HG02981 (cell line): Measurements from ENCODE around the gene DTWD1.
"Not testable (repeated sequence)": the region's sequence is repeated elsewhere in the genome, so short reads cannot be mapped to it uniquely, and the experiment has no call there.

ENCODE experiments used
- ATAC-seq: cut with Tn5 transposase; IDR thresholded peaks from one replicate; pipeline ENCODE4 v1.9.1; 2021; ENCODE audit warnings: mild to moderate bottlenecking, moderate library complexity; ENCODE audit not compliant: unreplicated experiment

Gene DTWD1

GRCh38 chr15:49645941-49646340 lies 25.1 kb downstream of the DTWD1 start:
- ATAC-seq = no peak

- no peak for ATAC-seq
Measured at GRCh38 chr15:49646891-49647290, 26.0 kb downstream of the DTWD1 start.

DNA sequence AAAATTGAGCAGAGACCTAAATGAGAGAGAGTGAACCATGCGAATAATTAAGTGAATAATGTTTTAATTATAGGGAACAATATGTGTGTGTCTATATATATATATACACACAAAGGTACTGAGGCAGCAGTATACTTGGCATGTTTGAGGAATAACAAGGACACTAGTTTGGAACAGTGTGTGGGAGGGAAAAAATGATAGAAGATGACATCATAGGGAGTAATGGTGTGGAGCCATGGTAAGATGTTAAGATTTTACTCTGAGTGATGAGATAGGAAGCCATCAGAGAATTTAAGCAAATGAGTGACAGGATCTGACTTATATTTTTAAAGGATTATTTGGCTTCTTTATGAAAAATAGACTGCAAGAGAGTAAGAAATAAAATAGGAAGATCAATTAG lies 29.1 kb downstream of the DTWD1 start:
- no peak for ATAC-seq

- no peak for ATAC-seq
Measured at GRCh38 chr15:49650676-49651075, 29.8 kb downstream of the DTWD1 start.

DNA sequence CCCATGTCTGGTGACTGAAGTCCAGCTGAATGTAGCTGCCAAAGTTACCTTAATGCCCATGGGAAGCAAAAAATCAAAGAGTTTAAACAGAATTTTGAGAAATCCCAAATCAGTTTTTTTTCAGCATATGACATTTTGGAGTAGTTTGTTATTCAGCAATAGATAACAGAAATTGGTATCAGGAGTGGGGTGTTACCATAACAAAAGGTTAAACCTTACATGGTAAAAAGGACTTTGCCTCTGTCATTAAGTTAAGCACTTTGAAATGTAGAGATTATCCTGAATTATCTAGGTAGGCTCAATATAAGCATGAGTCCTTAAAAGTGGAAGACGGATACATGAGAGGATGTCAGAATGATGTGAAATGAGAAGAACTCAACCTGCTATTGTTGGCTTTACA lies 32.1 kb downstream of the DTWD1 start:
- no peak for ATAC-seq

GRCh38 chr15:49656734-49657133 lies 35.9 kb downstream of the DTWD1 start:
- ATAC-seq = no peak

DNA sequence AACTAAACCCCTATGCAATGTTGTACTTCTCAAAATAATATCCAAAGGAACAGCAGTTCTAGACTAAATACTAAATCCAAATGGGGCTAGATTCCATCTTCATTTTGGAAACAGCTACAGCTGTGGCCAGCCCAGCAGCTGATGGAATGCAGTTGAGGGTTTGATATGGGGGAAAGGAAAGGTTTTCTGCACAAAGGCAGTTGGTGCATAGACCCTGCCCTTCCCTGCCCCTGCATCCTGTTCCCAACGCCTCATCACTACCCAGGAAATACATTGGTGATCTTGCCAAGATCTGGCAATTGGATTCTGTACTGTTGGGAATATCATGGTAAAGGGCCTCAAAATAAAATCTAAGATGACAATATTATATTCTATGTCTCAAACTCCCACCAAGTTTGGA lies 43.9 kb downstream of the DTWD1 start:
- ATAC-seq = no peak

GRCh38 chr15:49666486-49666885 lies 45.6 kb downstream of the DTWD1 start:
- not testable (repeated sequence) for ATAC-seq

GRCh38 chr15:49669288-49669687 lies 48.4 kb downstream of the DTWD1 start:
- ATAC-seq = no peak

- ATAC-seq = no peak
Measured at GRCh38 chr15:49673861-49674260, 53.0 kb downstream of the DTWD1 start.

- ATAC-seq = no peak
Measured at GRCh38 chr15:49674370-49674769, 53.5 kb downstream of the DTWD1 start.

- ATAC-seq = no peak
Measured at GRCh38 chr15:49675041-49675440, 54.2 kb downstream of the DTWD1 start.

DNA sequence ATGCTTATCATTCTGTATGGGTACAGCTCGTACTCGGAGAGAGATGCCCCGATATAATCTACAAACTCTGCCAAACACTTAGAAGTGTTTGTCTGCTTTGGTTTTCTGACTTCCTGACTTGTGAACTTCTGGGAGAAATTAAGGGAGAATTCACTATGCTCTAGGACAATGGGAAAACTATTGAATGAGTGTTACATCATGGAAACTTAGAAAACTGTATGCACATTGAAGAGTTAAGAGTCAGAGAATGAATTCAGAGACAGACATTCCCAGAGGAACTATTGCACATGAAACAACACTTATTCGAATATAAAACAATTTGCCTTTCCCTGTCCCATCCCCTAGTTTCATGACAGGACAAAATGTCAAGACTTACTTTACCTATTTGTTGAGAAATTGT lies 57.8 kb downstream of the DTWD1 start:
- no peak for ATAC-seq

DNA sequence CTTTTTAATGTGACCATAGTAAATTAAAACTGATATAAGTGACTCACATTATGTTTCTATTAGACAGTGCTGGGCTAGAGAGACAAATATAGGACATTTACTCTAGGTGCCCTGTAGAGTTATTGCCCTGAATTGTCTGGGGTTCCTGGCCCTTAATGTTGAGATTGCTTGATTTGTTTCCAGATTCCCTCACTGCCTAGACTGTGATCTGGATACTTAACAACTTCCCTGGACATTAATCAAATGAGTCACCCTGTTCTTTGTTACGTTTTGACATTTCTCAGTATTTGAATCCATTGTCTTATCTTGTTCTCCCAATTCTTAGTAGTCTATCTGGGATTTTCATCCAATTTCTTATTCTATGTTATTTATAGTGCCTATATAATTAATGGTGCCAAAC lies 65.8 kb downstream of the DTWD1 start:
- no peak for ATAC-seq

DNA sequence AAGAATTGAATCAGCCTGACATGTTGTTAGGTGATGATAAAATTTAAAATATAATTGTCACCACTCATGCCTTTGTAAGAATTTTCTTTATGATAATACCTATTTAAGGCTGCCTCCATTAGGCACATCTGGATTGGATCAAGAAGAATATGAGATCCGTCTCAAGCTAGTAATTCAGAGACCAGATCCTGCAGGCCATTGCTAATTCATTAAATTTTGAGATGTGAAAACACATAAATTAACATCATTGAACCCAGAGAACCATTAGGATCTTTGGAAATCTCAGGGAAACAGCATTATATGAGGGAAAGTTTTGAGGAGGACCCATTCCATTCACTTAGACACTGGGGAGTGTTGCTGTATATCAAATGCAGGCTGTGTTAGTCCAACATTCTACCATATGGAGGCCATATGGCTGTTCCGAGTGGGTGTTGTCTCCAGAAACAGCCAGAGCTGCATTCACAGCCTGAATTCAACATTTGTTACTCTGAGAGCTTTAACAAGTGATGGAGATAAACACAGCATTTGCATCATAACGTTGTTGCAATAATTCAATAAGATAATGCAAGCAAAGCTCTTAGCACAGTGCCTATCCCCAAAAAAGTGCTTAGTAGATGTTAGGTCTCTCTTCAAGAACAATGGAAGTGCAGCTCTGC lies 67.4 kb downstream of the DTWD1 start:
- no peak for ATAC-seq

DNA sequence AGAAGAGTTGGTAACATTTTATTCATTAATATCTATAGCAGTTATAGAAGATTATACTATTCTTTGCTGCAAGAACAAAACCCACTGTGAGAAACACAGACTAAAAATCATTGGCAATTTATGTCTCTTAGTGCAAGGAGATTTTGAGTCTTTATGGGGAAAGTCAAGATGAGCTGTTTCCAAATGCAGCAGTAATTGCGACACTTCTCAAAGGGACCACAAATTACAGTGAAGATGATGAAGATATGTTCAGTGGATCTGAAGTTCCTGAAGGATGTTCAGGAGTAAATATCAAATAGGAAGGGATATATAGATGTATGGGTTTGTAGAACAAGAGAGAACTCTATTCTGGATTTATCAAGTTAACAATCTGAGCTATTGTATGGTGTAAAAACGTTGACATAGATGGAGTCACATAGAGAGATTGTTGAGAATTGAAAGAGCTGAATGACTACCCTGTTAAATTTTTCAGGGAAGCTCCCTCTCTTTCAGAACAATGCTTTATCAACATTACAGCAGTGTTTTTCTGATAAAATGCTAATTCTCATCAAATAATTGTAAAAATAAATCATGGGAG lies 71.8 kb downstream of the DTWD1 start:
- no peak for ATAC-seq

- ATAC-seq = no peak
Measured at GRCh38 chr15:49693498-49693897, 72.7 kb downstream of the DTWD1 start.

DNA sequence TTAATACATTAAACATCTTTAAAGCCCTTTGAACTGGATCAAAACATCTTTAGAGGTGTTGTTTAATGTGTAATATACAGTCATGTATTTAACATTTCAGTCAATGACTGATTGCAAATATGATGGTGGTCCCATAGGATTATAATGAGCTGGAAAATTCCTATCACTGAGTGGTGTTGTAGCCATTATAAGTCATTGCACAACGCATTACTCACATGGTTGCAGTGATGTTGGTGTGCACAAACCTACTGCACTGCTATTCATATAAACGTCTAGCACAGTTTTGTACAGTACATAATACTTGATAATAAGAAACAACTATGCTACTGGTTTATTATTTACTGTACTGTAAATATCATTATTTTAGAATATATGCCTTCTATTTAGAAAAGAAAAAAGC lies 75.6 kb downstream of the DTWD1 start:
- ATAC-seq = no peak

GRCh38 chr15:49697121-49697520 lies 76.3 kb downstream of the DTWD1 start:
- ATAC-seq = no peak

DNA sequence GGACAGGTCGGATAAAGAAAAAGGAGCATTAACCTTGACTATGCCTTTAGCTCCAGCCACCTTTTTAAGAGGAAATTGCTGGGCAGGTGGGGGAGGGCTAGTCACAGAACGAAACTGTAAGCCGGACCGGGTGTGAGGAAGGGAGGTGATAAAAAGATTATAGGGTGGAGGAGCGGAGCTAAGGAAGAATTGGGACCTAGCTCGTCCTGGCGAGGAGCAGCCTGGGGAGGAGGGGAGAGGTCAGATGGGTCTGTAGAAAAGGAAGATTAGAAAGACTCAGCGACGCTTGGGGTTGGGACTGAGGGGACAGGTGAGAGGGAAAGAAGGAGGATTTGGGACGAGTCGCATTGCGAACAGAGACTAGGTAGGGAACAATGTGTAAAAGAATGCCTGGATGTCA lies 82.1 kb downstream of the DTWD1 start:
- ATAC-seq = not testable (repeated sequence)
